Fibroblast of the conjunctiva (primary cell): ENCODE results near the gene ALG8.

ENCODE experiments used
- DNase-seq: peaks from one replicate; pipeline ENCODE4 v3.0.0-alpha.2; 2010; ENCODE audit warnings: low read depth

ALG8 gene

DNA sequence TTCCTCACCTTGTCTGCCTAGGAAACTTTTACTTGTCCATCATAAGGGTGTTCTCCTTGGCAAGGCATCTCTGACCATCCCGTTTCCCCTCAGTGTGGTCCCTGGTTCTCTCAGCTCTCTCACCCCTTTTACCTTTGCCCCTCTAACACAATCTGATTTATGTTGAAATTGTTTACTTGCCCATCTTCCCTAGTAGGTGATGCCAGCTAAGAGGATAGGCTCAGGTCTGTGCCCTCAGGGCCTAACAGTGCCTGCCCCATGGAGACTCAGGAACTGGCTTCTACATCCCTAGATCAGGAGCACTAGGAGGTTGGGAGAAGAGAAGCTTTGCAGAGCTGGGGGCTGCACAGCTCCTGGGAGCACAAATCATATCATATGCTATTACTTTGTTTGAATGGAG is 21.1 kb upstream of the ALG8 start:
- no peak for DNase-seq

DNA sequence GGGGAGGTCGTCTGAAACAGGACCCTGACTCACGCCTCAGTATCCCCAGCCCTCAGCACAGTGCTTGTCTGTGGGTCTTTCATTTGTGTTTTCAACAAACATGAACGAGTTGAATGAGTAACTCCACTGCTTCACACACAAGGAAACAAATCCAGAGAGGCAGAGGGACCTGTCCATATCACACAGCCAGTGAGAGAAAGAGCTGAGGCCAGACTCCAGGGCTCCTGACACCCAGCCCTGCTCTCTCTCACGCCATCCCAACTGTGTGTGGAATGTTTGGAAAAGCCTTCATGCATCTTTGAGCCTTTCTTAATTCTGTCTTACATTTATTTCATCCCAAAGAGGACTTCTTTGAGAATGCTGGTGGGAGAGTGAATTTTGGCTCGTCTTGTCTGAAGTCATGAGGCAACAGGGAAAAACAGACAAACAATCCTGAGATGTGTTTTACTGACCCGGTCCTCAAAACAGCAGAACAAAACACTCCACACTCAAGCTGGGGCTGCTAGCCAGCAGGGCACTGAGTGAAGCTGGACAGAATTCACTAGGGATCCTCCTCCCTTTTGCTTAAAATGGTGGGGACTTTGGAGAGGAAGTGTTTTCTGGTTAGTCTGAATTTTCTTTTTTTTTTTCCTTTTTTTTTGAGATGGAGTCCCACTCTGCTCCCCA is 19.7 kb upstream of the ALG8 start:
- DNase-seq, result no peak

DNA sequence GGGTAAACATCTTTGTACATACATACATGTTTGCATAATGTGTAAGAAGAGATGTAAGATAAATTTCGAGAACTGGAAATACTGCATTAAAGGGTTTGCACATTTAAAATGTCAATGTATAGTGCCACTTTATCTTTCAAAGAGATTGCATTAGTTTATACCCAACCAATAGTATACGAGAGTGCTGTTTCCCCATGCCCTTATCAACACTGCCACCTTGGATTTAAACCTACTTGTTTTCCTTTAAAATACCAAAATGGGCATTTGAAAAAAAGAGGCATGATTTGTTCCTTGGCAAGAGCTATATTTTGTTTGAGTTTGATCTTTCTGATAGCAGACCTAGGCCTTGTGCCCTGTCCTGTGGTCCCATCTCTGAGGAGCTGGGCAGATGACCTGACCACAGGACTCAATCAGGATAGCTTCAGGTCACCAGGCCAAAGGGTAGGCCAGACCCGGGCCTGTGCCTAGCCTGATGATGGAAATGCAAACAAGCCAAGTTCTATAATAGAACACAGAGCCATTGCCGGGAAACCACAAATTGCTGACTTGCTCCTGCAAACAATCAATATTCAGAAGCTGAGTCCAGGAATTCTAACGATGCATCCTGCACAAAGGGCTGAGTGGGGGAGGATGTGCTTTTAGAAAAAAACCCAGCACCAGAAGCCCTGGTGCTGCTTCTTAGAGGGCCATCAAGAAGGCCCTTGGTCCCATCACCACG is 16.9 kb upstream of the ALG8 start:
- DNase-seq, result peak; percentile 6

DNA sequence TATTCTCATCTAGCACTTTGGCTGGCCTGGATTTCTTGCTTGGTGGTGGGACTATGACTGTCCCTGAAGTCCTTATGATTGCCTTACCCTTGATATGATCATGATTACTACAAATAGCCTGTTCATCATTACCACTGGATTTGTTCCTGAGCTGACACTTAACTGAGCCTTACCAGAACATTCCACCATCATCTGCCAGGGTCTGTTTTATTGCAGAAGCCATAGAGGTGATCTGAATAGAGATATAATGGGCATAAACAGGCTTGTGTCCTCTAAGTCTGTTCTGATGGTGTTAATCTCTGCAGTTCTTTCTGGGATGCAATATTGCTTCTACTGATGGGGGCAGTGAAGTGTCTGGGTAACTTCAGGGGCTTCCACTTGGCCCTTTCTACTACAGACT is 12.4 kb upstream of the ALG8 start:
- no peak for DNase-seq

DNA sequence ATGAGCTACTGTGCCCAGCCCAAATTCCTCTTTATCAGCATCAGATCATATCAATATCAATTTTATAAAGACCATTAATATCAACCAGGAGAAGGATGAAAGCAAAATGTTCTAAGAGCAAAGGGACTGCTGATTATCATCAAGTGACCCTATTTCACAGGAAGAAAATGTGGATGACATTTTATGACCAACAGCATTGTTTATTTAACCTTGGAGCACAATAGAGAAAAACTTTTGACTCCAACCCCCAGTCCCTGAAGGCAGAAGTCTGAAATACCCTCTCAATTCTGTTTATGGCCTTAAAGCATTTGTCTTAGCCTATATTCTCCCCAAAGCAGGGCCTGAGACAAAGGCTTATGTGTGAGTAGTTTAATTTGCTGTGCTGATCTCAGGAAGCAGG is 11.3 kb upstream of the ALG8 start:
- DNase-seq, result no peak

DNA sequence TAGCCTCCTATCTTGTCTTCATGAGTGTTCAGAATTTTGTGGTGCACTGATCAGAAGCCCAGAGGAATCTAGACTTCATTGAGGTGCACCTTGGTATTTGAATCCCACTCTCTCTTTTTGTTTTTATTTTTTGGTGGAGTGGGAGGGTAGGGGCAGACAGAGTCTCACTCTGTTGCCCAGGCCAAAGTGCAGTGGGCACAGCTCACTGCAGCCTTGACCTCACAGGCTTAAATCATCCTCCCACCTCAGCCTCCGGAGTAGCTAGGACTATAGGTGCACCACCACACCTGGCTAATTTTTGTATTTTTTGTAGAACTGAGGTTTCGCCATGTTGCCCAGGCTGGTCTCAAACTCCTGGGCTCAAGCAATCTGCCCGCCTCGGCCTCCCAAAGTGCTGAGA is 10.9 kb upstream of the ALG8 start:
- DNase-seq, result no peak

DNA sequence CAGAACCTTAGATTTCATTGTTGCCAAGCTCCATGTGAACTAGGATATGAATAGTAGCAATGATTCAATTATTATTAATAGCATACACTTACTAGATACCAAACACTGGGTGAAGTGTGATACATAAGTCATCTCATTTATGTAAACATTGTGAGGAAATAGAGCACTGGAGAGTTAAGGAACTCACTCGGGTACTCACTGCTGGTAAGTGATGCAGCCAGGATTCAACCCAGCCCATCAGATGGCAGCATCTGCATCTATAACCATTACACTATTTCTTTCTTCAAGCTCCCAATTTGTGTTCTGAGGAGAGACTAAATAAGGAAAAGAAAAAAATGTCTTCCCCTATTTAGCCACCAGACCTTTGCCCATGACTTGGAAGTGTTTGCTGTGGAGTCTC is 10.2 kb upstream of the ALG8 start:
- peak; percentile 64 for DNase-seq

DNA sequence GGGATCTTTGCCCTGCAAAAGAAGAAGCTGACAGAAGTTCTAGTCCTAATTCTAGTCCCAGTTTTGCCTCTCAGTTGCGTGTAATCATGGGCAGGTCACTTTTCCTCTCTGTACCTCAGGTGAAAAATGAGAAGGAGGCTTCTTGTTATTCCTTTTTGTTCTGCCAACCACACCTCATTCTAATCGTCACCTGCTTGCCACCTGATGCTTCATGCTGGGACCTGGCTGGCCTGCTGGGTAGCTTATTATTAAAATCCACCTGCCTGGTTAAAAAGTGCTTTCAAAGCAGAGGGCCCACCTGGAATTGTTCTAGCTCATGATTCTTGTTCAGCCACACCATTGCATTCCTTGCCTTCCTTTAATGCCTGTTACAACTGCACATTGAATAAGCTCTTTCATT is 8.4 kb upstream of the ALG8 start:
- no peak for DNase-seq

DNA sequence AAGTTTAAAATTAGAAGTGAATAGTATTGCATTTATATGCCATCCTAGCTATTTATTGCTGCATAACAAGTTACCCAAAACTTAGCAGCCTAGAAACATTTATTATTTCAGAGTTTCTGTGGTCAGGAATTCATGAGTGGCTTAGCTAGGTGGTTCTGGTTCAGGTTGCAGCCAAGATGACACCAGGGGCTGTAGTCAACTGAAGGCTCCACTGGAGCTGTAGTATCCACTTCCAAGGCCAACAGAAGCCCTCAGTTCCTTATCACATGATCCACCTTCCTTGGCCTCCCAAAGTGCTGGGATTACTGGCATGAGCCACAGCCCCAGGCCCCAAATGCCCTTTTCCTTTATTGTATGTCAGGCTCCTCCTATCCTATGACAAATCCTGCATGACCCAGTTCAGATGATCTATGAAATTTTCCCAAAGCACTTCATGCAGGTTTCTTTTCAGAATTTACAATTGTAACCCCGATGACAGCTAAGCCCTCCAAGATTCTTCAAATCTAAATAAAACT is 6.1 kb upstream of the ALG8 start:
- no peak for DNase-seq

DNA sequence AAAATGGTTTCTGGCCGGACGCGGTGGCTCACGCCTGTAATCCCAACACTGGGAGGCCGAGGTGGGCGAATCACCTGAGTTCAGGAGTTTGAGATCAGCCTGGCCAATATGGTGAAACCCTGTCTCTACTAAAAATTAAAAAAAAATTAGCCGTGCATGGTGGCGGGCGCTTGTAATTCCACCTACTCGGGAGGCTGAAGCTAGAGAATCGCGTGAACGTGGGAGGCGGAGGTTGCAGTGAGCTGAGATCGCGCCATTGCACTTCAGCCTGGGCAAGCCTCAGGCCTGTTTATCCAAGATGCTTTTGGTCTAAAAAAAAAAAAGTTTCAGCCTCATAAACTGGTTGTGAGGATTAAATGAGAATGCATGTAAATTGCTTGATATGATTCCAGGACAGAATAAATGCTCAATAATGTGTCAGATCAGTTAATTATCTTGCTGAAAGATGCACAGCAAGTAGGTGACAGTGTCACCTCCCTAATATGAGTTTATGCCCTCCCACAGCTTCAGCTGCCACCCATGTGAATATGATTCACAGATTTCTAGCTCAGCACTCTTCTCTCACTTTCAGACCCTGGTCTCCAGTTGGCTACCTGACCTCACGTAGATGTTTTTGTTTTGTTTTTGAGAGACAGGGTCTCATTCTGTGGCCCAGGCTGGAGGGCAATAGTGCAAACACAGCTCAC is 1.1 kb upstream of the ALG8 start:
- DNase-seq, result no peak

DNA sequence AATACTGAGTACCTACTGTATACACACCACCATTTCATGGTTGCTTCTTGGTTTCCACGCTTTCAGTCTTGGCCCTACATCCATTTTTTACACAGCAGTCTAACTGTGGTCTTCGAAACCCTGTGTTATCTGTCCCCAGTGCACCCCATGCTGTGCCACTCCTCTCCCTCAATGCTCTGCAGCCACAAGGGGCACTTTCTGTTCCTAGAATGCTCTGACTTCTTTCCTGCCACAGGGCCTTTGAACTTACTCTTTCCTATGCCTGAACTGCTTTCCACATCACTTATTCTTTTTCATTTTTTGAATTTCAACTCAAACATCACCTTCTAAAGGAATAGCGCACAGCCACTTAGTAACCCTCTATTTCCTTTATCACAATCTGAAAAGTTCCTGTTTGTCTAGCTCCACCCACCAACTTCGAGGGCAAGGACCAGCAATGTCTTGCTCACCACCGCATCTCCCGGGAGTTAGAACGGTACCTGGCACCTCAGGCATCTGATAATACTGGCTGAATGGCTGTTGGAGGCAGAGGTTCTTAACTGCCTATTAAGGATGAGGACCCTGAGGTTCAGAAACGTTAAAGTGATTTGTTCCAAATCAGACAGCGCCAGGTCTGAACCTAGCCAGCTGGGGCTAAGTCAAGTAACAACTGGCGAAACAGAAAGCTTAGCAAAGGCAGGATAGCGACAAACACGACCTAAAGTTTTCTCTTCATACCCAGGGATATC is 568 bp downstream of the ALG8 start:
- no peak for DNase-seq

DNA sequence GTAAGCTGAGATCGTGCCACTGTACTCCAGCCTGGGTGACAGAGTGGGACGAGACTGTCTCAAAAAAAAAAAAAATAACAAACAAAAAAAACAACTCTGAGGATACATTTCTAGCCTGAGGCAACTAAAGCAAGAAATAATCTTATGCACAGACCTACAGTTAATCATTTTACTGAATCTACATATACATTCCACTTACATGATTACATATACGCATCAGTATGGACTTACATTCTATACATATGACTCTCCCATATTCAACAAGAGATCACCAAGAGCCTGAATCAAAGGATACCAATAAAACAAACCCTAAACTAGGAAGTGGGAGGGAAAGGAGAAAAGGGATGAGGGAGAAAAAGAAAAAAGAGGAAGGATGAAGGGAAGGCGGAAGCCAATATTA is 1.1 kb downstream of the ALG8 start:
- no peak for DNase-seq

DNA sequence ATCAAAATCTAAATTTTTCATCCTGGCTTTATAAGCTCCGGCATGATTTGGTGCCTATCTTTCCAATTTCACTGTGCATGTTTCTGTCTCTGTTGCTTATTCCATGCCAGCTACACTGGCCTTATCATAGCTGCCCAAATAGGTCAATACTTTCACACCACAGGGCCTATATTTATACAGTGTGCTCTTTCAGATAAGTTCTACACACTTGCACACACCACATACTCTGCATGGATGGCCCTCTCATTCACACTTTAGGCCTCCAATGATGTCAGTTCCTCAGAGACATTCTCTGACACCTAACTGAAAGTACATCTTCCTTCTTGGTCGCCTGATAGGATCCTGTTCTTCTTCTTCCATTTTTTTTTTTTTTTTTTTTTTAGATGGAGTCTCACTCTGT is 7.0 kb downstream of the ALG8 start:
- no peak for DNase-seq

DNA sequence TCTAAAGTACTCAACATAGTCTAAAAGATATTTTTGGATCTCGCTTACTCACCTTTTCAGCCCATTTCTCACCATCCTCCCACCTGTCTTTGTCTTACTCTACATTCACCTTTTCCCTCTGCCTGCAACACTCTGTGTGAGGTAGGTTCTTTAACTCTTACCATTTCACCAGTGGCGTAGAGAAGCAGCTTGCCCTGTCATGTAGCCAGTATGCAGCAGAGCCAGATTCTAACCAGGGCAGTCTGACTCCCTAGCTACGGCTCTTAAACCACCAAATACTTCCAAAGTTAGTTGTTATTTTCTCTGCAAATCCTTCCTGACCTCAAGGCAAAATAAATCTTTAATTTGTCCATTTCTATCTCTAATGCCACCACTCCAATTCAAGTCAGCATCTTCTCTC is 7.5 kb downstream of the ALG8 start:
- DNase-seq, result no peak

DNA sequence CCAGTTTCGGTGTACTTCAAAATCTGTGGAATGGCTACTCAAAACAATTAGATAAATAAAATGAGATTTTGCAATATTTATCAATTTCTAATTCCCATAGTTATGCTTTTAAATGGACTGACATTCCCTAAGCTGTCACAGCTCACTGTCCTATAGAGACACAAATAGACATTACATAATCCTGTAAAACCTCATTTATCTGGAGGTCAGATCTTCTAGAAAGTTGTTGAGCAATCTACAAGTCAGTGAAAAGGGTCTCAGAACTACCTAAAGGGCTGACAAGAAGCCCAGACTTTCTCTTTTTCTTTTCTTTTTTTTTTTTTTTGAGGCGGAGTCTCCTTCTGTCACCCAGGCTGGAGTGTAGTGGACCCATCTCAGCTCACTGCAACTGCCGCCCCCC is 12.0 kb downstream of the ALG8 start:
- DNase-seq, result no peak

DNA sequence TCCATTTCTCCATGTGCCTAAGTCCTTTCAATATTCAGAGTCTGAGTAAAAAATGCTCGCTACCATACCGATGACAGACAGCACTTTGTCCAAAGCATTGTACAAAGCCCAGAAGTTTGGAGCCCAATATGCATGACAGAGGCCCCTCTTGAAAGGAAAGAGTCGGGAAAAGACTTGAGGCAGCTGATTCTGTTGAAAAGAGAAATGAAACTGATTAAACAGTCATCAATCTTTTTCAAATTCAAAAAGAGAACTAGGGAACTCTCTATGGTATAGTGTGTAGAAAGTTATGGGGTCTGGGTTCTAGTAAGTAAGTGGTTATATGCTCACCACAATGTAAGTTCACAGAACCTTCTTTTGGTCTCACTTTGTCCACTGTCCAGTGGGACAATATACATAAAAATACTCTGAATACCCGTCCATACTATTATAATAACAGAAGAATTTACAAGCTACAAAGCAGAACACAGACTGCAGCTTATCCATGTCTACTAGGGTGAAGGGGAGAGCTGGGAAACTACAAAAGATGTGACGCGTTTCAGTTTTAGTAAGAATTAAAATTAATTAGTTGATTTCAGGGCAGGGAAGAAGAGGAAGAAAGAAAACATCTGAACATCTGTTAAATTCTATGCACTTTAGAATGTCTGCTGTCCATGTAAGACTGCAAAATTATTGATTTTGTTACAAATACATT is 26.7 kb downstream of the ALG8 start:
- no peak for DNase-seq

DNA sequence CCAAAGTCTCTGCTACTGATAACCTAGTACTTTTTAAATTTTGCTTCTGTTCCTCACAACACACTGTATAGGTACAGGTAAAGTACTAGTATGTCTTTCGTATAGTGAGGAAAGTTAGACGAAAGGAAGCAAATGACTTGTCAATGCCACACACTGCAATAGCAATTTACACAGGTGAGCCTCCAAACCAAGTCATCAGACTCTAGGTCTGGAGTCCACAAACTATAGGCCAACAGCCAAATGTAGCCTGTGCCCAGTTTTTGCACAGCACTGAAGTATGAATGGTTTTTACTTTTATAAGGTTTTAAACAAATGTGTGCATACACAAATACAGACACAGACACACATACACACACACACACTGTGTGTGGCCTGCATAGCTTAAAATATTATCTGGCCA is 28.1 kb downstream of the ALG8 start:
- DNase-seq, result no peak

DNA sequence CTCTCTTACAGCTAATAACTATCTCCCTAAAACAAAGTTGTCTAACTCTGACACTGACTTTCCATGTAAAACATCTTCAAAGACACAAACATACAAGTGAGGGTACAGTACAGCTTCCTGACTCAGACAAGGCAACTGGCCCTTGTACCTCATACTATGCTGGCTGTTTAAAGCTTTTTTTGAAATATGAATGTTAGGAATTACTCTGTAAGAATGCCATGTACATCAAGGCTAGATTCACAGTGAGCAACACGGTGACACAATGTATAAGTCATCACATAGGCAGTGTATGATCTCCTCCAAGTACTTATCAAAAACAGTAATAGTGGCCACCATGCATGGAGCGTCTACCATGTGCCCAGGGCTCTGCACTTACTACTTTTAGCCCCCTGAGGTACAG is 28.6 kb downstream of the ALG8 start:
- DNase-seq, result no peak

DNA sequence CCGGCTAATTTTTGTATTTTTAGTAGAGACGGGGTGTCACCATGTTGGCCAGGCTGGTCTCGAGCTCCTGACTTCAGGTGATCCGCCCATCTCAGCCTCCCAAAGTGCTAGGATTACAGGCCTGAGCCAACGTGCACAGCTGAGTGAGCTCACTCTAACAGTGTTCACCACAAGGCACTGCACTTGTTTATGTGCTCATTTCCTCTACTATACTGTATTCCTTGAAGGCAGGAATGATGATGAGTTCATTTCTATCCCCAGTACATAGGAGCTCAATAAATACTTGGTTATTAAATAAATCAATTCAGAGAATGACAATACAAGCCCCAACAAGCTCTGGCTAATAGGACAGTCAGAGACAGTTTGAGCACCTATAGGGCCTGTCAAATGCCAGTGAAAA is 29.1 kb downstream of the ALG8 start:
- DNase-seq, result no peak

DNA sequence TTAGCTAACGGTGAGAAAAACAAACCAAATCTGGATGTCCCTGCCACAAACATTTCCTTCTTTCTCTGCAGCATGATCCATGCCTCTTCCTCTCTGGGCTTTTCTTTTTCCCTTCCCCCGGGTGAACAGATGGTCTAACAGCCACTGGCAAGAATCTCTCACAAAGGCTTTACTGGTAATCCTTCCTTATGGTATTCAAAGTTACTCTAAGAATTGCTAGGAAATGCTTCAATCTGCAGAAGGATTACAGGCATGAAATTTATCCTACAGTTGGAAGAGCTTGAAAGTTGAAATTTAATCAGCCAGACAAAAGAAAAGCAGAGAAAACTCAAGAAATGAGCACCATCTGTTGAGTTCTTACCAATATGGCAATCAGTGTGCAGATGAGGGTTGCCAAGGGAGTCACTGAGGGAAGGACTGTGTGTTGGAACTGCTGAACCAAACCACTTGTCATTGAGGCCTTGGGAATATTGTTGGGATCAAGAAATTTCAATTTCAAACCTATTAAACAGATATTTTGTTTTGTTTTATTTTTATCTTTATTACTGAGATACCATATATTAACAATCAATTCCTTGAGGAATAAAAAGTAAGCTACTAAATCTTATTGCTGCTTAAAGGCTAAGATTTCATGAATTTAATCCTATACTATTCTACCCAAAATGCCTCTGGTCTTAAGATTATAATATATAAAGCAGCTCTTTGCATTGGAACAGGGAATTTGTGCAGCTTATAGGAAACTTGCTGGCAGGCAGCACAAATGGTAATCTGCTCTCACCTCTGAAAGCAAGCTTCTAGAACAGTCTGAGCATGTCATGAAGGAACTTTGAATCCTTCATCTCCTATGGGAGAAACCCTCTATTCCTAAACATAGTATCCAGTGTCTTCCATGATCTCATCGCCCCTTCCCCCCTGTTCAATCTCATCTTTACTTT is 30.1 kb downstream of the ALG8 start:
- no peak for DNase-seq
